Measurements from ENCODE around the gene ISCA2. TPM values are rescaled to one million over a fixed set of nuclear protein-coding genes. Genes with fewer than 3 reads are reported as not detected.

Gene ISCA2
- total RNA-seq, 1 donor from 2014 or later = 21.2 TPM

- Histone ChIP-seq H4K20me1 (ENCODE audit: insufficient read depth, low read length) (no peaks in the 10 kb centered on the region), H3K36me3 (ENCODE audit: insufficient read depth, low read length) (peaks cover 20% of the 10 kb centered on the region), H3K27me3 (ENCODE audit: insufficient read depth, low read length) (no peaks in the 10 kb centered on the region), H3K4me3 (ENCODE audit: insufficient read depth, low read depth, low read length) (no peak overlapping the region), H3K4me1 (ENCODE audit: insufficient read depth, low read length) (peaks cover 29% of the 10 kb centered on the region), H3K27ac (ENCODE audit: low read depth, low read length) (no peak overlapping the region), H3K9me3 (ENCODE audit: insufficient read depth, low read depth, low read length) (no peaks in the 10 kb centered on the region), H3K4me2 (ENCODE audit: low read length) (no peak overlapping the region), H3K79me2 (ENCODE audit: insufficient read depth, low read length) (no peaks in the 10 kb centered on the region), H3K9ac (ENCODE audit: low read length) (no peak overlapping the region), H2AFZ (ENCODE audit: low read depth, low read length) (no peak overlapping the region)
- DNase-seq (ENCODE audit: low read depth) = no peak
- H3K27ac Mint-ChIP-seq (ENCODE audit: unreplicated experiment) = no peak overlapping the region
- no peak overlapping the region for H3K4me3 Mint-ChIP-seq (ENCODE audit: unreplicated experiment)
- no peak for FAIRE-seq
- H3K9me3 Mint-ChIP-seq (ENCODE audit: unreplicated experiment) = peaks cover 3% of the 10 kb centered on the region
- H3K36me3 Mint-ChIP-seq (ENCODE audit: low read depth, unreplicated experiment) = peaks cover 46% of the 10 kb centered on the region
- peaks cover 8% of the 10 kb centered on the region for H3K27me3 Mint-ChIP-seq (ENCODE audit: low read depth, unreplicated experiment)
- peaks cover 14% of the 10 kb centered on the region for H3K4me1 Mint-ChIP-seq (ENCODE audit: low read depth, unreplicated experiment)
- no peak for TF ChIP-seq EZH2 (IDR thresholded peaks at IDR 0.05; ENCODE audit: insufficient read depth, low read length)
Observed at GRCh38 chr14:74508844-74509428, 15.4 kb downstream of the ISCA2 start.

- Histone ChIP-seq H3K4me2 (ENCODE audit: low read length) (peak overlapping the region; percentile 58), H3K9me3 (ENCODE audit: insufficient read depth, low read depth, low read length) (no peaks in the 10 kb centered on the region), H3K9ac (ENCODE audit: low read length) (peak overlapping the region; percentile 56), H3K4me1 (ENCODE audit: insufficient read depth, low read length) (peaks cover 36% of the 10 kb centered on the region), H3K79me2 (ENCODE audit: insufficient read depth, low read length) (no peaks in the 10 kb centered on the region), H3K4me3 (ENCODE audit: insufficient read depth, low read depth, low read length) (no peak overlapping the region), H3K36me3 (ENCODE audit: insufficient read depth, low read length) (peaks cover 12% of the 10 kb centered on the region), H3K27ac (ENCODE audit: low read depth, low read length) (peak overlapping the region; percentile 73), H4K20me1 (ENCODE audit: insufficient read depth, low read length) (no peaks in the 10 kb centered on the region), H2AFZ (ENCODE audit: low read depth, low read length) (no peak overlapping the region), H3K27me3 (ENCODE audit: insufficient read depth, low read length) (no peaks in the 10 kb centered on the region)
- H3K9me3 Mint-ChIP-seq (ENCODE audit: unreplicated experiment) = peaks cover 3% of the 10 kb centered on the region
- no peak for TF ChIP-seq EZH2 (IDR thresholded peaks at IDR 0.05; ENCODE audit: insufficient read depth, low read length)
- no peak for TF ChIP-seq CTCF (IDR thresholded peaks at IDR 0.05; ENCODE audit: insufficient read depth, low read depth, low read length)
- H3K4me1 Mint-ChIP-seq (ENCODE audit: low read depth, unreplicated experiment) = peaks cover 21% of the 10 kb centered on the region
- DNase-seq (ENCODE audit: low read depth) (no peak), FAIRE-seq (no peak)
- no peak overlapping the region for H3K4me3 Mint-ChIP-seq (ENCODE audit: unreplicated experiment)
- H3K27ac Mint-ChIP-seq (ENCODE audit: unreplicated experiment) = no peak overlapping the region
- H3K36me3 Mint-ChIP-seq (ENCODE audit: low read depth, unreplicated experiment) = peaks cover 42% of the 10 kb centered on the region
- peaks cover 8% of the 10 kb centered on the region for H3K27me3 Mint-ChIP-seq (ENCODE audit: low read depth, unreplicated experiment)
Observed at GRCh38 chr14:74509587-74510222, 16.1 kb downstream of the ISCA2 start.

- Histone ChIP-seq H4K20me1 (ENCODE audit: insufficient read depth, low read length) (no peaks in the 10 kb centered on the region), H3K36me3 (ENCODE audit: insufficient read depth, low read length) (peaks cover 12% of the 10 kb centered on the region), H3K4me2 (ENCODE audit: low read length) (peak overlapping the region; percentile 58), H3K4me1 (ENCODE audit: insufficient read depth, low read length) (peaks cover 43% of the 10 kb centered on the region), H3K27me3 (ENCODE audit: insufficient read depth, low read length) (no peaks in the 10 kb centered on the region), H2AFZ (ENCODE audit: low read depth, low read length) (no peak overlapping the region), H3K79me2 (ENCODE audit: insufficient read depth, low read length) (no peaks in the 10 kb centered on the region), H3K27ac (ENCODE audit: low read depth, low read length) (peak overlapping the region; percentile 73), H3K9me3 (ENCODE audit: insufficient read depth, low read depth, low read length) (no peaks in the 10 kb centered on the region), H3K4me3 (ENCODE audit: insufficient read depth, low read depth, low read length) (no peak overlapping the region), H3K9ac (ENCODE audit: low read length) (peak overlapping the region; percentile 56)
- H3K4me1 Mint-ChIP-seq (ENCODE audit: low read depth, unreplicated experiment) = peaks cover 23% of the 10 kb centered on the region
- TF ChIP-seq CTCF (IDR thresholded peaks at IDR 0.05; ENCODE audit: insufficient read depth, low read depth, low read length) = no peak
- no peak for TF ChIP-seq EZH2 (IDR thresholded peaks at IDR 0.05; ENCODE audit: insufficient read depth, low read length)
- H3K27me3 Mint-ChIP-seq (ENCODE audit: low read depth, unreplicated experiment) = peaks cover 8% of the 10 kb centered on the region
- FAIRE-seq (no peak), DNase-seq (ENCODE audit: low read depth) (peak; percentile 69)
- peaks cover 3% of the 10 kb centered on the region for H3K9me3 Mint-ChIP-seq (ENCODE audit: unreplicated experiment)
- H3K27ac Mint-ChIP-seq (ENCODE audit: unreplicated experiment) = no peak overlapping the region
- H3K4me3 Mint-ChIP-seq (ENCODE audit: unreplicated experiment) = no peak overlapping the region
- peaks cover 45% of the 10 kb centered on the region for H3K36me3 Mint-ChIP-seq (ENCODE audit: low read depth, unreplicated experiment)
Observed at GRCh38 chr14:74510223-74510931, 16.8 kb downstream of the ISCA2 start.

Measured in astrocyte (in vitro differentiated cells and primary cell).